Hepatocyte (in vitro differentiated cells): ENCODE data around the gene LTN1.

ENCODE experiments used
- CTCF ChIP-seq: fragments of 200-600 bp; sonication (generic); IDR thresholded peaks from 2 replicates; pipeline ENCODE4 v1.5.1; 2016; ENCODE audit warnings: antibody characterized with exemption, mild to moderate bottlenecking; ENCODE audit not compliant: poor library complexity
- EZH2phosphoT487 ChIP-seq: fragments of 200-600 bp; sonication (generic); IDR thresholded peaks from one replicate; pipeline ENCODE4 v1.6.1; 2018; ENCODE audit warnings: antibody characterized with exemption, mild to moderate bottlenecking, low read depth, moderate library complexity; ENCODE audit not compliant: unreplicated experiment, severe bottlenecking

GRCh38 chr21:28991861-28992525 is 684 bp downstream of the LTN1 start:
- TF ChIP-seq CTCF (no peak), EZH2phosphoT487 (no peak)
